ENCODE measurements around the gene FTL.
A peak's percentile ranks its signal among the peaks of the same experiment; 100 is the strongest.

FTL gene

DNA sequence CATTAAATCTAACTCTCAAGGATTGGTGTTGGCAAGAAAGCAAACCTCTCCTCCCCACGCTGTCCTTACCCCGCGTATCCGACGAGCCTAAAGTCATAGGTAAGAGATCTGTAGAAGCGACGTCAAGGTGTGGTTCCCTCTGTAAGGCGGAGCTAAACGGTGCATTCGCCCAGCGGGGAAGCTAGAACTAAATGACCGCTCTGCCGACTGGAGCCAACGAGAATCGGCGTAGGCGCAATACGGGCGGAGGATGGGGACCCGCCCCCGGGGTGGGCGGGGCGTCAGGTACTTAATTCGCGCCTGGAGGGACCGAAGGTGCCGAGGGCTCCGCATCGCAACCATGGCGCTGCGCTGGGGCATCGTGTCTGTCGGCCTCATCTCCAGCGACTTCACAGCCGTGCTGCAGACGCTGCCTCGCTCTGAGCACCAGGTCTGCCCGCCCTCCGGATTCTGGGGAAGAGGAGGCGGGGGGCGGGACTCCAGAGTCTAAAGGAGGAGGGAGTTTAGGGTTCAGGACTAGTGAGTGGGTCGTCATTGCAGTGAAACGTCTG is 31.7 kb upstream of the FTL start, which contains the start of gene DHDH:
Gene DHDH (plus strand): TSS at position 318 of the 551 bp plus-strand sequence. CDS start 23 bp downstream, at position 341.
- Histone ChIP-seq H3K9me3 (ENCODE audit: insufficient read depth, low read length) (no peaks in the 10 kb centered on the region), H3K4me3 (ENCODE audit: low read length) (peak within 1 kb of the TSS; percentile 82), H3K9ac (ENCODE audit: low read length) (peak within 1 kb of the TSS; percentile 33; the same call in 1 of the 2 replicates), H3K4me2 (ENCODE audit: low read length) (peak within 1 kb of the TSS; percentile 83), H3K27ac (ENCODE audit: low read length) (no peak within 1 kb of the TSS), H2AFZ (ENCODE audit: low read depth, low read length) (peak within 1 kb of the TSS; percentile 81), H3K36me3 (replicated peaks; ENCODE audit: low read depth, low read length) (no peaks in the 10 kb centered on the region), H3K4me1 (ENCODE audit: low read length) (peaks cover 11% of the 10 kb centered on the region), H3K79me2 (ENCODE audit: low read length) (no peaks in the 10 kb centered on the region), H3K27me3 (ENCODE audit: low read depth, low read length) (peaks cover 8% of the 10 kb centered on the region), H4K20me1 (ENCODE audit: insufficient read depth, low read length) (no peaks in the 10 kb centered on the region)
- TF ChIP-seq, protein P1, sequence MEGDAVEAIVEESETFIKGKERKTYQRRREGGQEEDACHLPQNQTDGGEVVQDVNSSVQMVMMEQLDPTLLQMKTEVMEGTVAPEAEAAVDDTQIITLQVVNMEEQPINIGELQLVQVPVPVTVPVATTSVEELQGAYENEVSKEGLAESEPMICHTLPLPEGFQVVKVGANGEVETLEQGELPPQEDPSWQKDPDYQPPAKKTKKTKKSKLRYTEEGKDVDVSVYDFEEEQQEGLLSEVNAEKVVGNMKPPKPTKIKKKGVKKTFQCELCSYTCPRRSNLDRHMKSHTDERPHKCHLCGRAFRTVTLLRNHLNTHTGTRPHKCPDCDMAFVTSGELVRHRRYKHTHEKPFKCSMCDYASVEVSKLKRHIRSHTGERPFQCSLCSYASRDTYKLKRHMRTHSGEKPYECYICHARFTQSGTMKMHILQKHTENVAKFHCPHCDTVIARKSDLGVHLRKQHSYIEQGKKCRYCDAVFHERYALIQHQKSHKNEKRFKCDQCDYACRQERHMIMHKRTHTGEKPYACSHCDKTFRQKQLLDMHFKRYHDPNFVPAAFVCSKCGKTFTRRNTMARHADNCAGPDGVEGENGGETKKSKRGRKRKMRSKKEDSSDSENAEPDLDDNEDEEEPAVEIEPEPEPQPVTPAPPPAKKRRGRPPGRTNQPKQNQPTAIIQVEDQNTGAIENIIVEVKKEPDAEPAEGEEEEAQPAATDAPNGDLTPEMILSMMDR (IDR thresholded peaks at IDR 0.05; ENCODE audit: low read depth, low read length) = no peak
- TF ChIP-seq EZH2phosphoT487 (IDR thresholded peaks at IDR 0.05; ENCODE audit: low read depth) = no peak

DNA sequence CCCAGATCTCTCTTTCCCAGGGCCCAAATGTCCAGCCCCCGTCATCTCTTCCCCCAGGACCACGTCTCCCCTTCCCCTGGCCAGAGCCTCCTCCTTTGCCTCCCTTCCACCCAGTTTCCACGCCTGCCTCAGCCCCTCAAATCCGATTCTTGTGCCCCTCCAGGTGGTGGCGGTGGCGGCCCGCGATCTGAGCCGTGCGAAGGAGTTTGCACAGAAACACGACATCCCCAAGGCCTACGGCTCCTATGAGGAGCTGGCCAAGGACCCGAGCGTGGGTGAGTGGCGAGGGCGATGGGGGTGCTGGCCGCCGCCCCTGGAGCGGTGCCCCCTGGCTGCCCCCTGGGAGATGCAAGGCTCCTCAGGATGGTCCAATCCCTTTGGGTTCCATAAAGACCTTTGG is 30.3 kb upstream of the FTL start:
- Histone ChIP-seq H4K20me1 (ENCODE audit: insufficient read depth, low read length) (no peaks in the 10 kb centered on the region), H3K27me3 (ENCODE audit: low read depth, low read length) (peaks cover 8% of the 10 kb centered on the region), H3K9ac (ENCODE audit: low read length) (no peak overlapping the region), H3K36me3 (replicated peaks; ENCODE audit: low read depth, low read length) (no peaks in the 10 kb centered on the region), H3K4me3 (ENCODE audit: low read length) (no peak overlapping the region), H3K4me1 (ENCODE audit: low read length) (peaks cover 11% of the 10 kb centered on the region), H3K9me3 (ENCODE audit: insufficient read depth, low read length) (no peaks in the 10 kb centered on the region), H3K27ac (ENCODE audit: low read length) (no peak overlapping the region), H3K4me2 (ENCODE audit: low read length) (no peak overlapping the region), H3K79me2 (ENCODE audit: low read length) (no peaks in the 10 kb centered on the region), H2AFZ (ENCODE audit: low read depth, low read length) (no peak overlapping the region)
- no peak for TF ChIP-seq EZH2phosphoT487 (IDR thresholded peaks at IDR 0.05; ENCODE audit: low read depth)
- TF ChIP-seq, protein P1 (IDR thresholded peaks at IDR 0.05; ENCODE audit: low read depth, low read length) = 0 out of 2 replicates have a peak, but pooled peaks have one; percentile 5

DNA sequence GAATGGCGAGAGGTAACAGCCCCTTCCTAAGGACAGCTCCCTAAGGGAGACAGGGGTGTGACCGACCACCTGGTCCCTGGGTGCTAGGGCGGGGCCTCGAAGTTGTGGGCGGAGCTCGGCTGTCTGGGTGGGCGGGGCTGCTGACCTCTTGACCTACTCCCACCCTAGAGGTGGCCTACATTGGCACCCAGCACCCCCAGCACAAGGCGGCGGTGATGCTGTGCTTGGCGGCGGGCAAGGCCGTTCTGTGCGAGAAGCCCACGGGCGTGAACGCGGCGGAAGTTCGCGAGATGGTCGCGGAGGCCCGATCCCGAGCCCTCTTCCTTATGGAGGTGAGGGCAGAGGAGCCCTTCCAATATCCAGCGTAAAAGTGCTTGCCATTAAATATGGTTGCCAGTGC is 29.2 kb upstream of the FTL start:
- Histone ChIP-seq H3K4me2 (ENCODE audit: low read length) (no peak overlapping the region), H2AFZ (ENCODE audit: low read depth, low read length) (no peak overlapping the region), H4K20me1 (ENCODE audit: insufficient read depth, low read length) (no peaks in the 10 kb centered on the region), H3K4me1 (ENCODE audit: low read length) (peaks cover 11% of the 10 kb centered on the region), H3K36me3 (replicated peaks; ENCODE audit: low read depth, low read length) (no peaks in the 10 kb centered on the region), H3K9me3 (ENCODE audit: insufficient read depth, low read length) (0 out of 2 replicates have a peak, but pooled peaks cover 2% of the 10 kb centered on the region), H3K27me3 (ENCODE audit: low read depth, low read length) (peaks cover 8% of the 10 kb centered on the region), H3K79me2 (ENCODE audit: low read length) (no peaks in the 10 kb centered on the region), H3K9ac (ENCODE audit: low read length) (no peak overlapping the region), H3K4me3 (ENCODE audit: low read length) (no peak overlapping the region), H3K27ac (ENCODE audit: low read length) (no peak overlapping the region)
- no peak for TF ChIP-seq EZH2phosphoT487 (IDR thresholded peaks at IDR 0.05; ENCODE audit: low read depth)
- TF ChIP-seq, protein P1 (IDR thresholded peaks at IDR 0.05; ENCODE audit: low read depth, low read length) = no peak

DNA sequence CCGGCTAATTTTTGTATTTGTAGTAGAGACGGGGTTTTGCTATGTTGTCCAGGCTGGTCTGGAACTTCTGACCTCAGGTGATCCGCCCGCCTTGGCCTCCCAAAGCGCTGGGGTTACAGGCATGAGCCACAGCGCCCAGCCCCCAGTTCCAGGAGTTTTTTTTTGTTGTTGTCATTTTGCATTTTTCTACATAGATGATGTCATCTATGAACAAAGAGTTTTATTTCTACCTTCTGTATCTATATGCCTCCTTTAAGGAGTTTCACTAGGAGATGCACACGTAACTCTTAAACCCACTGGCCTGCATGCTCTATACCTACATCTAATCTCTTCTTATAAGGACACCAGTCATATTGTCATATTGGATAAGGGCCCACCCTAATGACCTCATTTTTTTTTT is 26.9 kb upstream of the FTL start:
- H2AFZ ChIP-seq (ENCODE audit: low read depth, low read length) = no peak overlapping the region
- H3K4me2 ChIP-seq (ENCODE audit: low read length) = no peak overlapping the region
- H3K4me3 ChIP-seq (ENCODE audit: low read length) = no peak overlapping the region
- TF ChIP-seq, protein P1 (IDR thresholded peaks at IDR 0.05; ENCODE audit: low read depth, low read length) = no peak
- TF ChIP-seq EZH2phosphoT487 (IDR thresholded peaks at IDR 0.05; ENCODE audit: low read depth) = no peak
- H4K20me1 ChIP-seq (ENCODE audit: insufficient read depth, low read length) = no peaks in the 10 kb centered on the region
- no peak overlapping the region for H3K9ac ChIP-seq (ENCODE audit: low read length)
- no peaks in the 10 kb centered on the region for H3K36me3 ChIP-seq (replicated peaks; ENCODE audit: low read depth, low read length)
- no peaks in the 10 kb centered on the region for H3K79me2 ChIP-seq (ENCODE audit: low read length)
- H3K4me1 ChIP-seq (ENCODE audit: low read length) = peaks cover 6% of the 10 kb centered on the region
- peaks cover 4% of the 10 kb centered on the region; the same call in 1 of the 2 replicates for H3K27me3 ChIP-seq (ENCODE audit: low read depth, low read length)
- 0 out of 2 replicates have a peak, but pooled peaks cover 7% of the 10 kb centered on the region for H3K9me3 ChIP-seq (ENCODE audit: insufficient read depth, low read length)
- no peak overlapping the region for H3K27ac ChIP-seq (ENCODE audit: low read length)
